Left lung (tissue), 14 donors: Measurements from ENCODE around the gene ZFHX3. TPM values are rescaled to one million over a fixed set of nuclear protein-coding genes. Genes with fewer than 3 reads are reported as not detected.

Source experiments
- ATAC-seq: fragments of 200-7000 bp; cut with Tn5 transposase; one replicate; pipeline ENCODE4 v1.9.1; 2020; ENCODE audit warnings: moderate library complexity
- DNase-seq, 4 donors: peaks; one replicate each; pipeline ENCODE4 v3.0.0-alpha.2; 2013 to 2020
- H3K27ac ChIP-seq, 2 donors: fragments of 200-600 bp; sonication (generic) in 1 of 2; one replicate each; pipeline versions ENCODE4 v1.5.0 to v1.8.0; 2020 to 2021
- H3K27me3 ChIP-seq, 2 donors: fragments of 200-600 bp; sonication (generic) in 1 of 2; one replicate each; pipeline versions ENCODE4 v1.5.0 to v1.8.0; 2020 to 2021
- H3K36me3 ChIP-seq, 2 donors: fragments of 200-600 bp; sonication (generic) in 1 of 2; one replicate each; pipeline versions ENCODE4 v1.5.0 to v1.8.0; 2020 to 2021
- H3K4me1 ChIP-seq, 2 donors: fragments of 200-600 bp; one replicate each; pipeline ENCODE4 v1.8.0; 2021
- H3K4me3 ChIP-seq, 2 donors: fragments of 200-600 bp; sonication (generic) in 1 of 2; one replicate each; pipeline versions ENCODE4 v1.5.0 to v1.8.0; 2020 to 2021; ENCODE audit warnings: mild to moderate bottlenecking in 1 of 2
- H3K9me3 ChIP-seq, 2 donors: fragments of 200-600 bp; sonication (generic) in 1 of 2; one replicate each; pipeline versions ENCODE4 v1.5.0 to v1.8.0; 2020 to 2021
- CTCF ChIP-seq, 2 donors: fragments of 200-600 bp; sonication (generic) in 1 of 2; IDR thresholded peaks; one replicate each; pipeline versions ENCODE4 v1.5.0 to v1.8.0; 2021; ENCODE audit warnings: antibody characterized with exemption in 2 of 2
- intact Hi-C, 2 donors: fragments of 100-400 bp; cut with DNase I; formaldehyde crosslinking; loops; one replicate each; pipeline versions ENCODE4 v1.11.2 to v1.14.2; 2022
- long read RNA-seq, 12 donors: library from polyadenylated mRNA in 2 of 12; unstranded in 2 of 12; transcript quantifications; one replicate each; pipeline ENCODE4 v2.0.0 and lab custom pipeline, GENCODE V29; 2019 to 2026
- polyA plus RNA-seq, 6 donors: library from polyadenylated mRNA; unstranded; fragments of 120-200 nt; gene quantifications; one replicate each; pipeline ENCODE4 v1.2.1, GENCODE V29; 2013; ENCODE audit not compliant: insufficient read length in 6 of 6
- total RNA-seq, 2 donors: library from RNA; stranded (reverse); fragmentation: NEBNext Ultra II Directional; extraction: Animal tissue kit (Norgen Biotek cat#: 25700); gene quantifications; one replicate each; pipeline ENCODE4 v1.2.1, GENCODE V29; 2021
- donor health status: DM: no; HTN: yes; CAD: no.
- donor health status: DM: no; HTN: no; CAD: no.

The ZFHX3 gene
- total RNA-seq (10 to 100 TPM; 21.4 to 25.7 TPM), polyA plus RNA-seq (10 to 100 TPM; 31.3 to 34.7 (median 32.9) TPM)
- long read RNA-seq, donor 1, partial matches to known transcripts, result 37 of 37 reads
- long read RNA-seq, donor 1, other reads (novel, unspliced or antisense), result 0 of 37 reads
- long read RNA-seq, donor 2, partial matches to known transcripts, result 32 of 34 reads
- long read RNA-seq, donor 2, other reads (novel, unspliced or antisense), result 0 of 34 reads
- long read RNA-seq, donor 3, result 0 reads
- long read RNA-seq, donor 4, partial matches to known transcripts, result 0 of 1 reads
- long read RNA-seq, donor 4, other reads (novel, unspliced or antisense), result 1 of 1 reads
- long read RNA-seq, donor 5, partial matches to known transcripts, result 6 of 6 reads
- long read RNA-seq, donor 5, other reads (novel, unspliced or antisense), result 0 of 6 reads
- long read RNA-seq, donor 6, partial matches to known transcripts, result 6 of 7 reads
- long read RNA-seq, donor 6, other reads (novel, unspliced or antisense), result 0 of 7 reads
- long read RNA-seq, donor 7, result 0 reads
- long read RNA-seq, donor 8, partial matches to known transcripts, result 21 of 21 reads
- long read RNA-seq, donor 8, other reads (novel, unspliced or antisense), result 0 of 21 reads
- long read RNA-seq, donor 9, result 0 reads
- long read RNA-seq, donor 10, partial matches to known transcripts, result 3 of 3 reads
- long read RNA-seq, donor 10, other reads (novel, unspliced or antisense), result 0 of 3 reads
- long read RNA-seq, donor 11, result 0 reads
- long read RNA-seq, donor 12, partial matches to known transcripts, result 10 of 11 reads
- long read RNA-seq, donor 12, other reads (novel, unspliced or antisense), result 0 of 11 reads

- ATAC-seq (peak; percentile 78), DNase-seq (peak in 3 of 4 donors; percentile 75 to 85 (median 80))
- intact Hi-C loops, result no loop called here
- TF ChIP-seq CTCF (IDR thresholded peaks at IDR 0.05), result no peak
- Histone ChIP-seq H3K27me3 (peaks cover 0 to 33% of the 10 kb centered on the region in 2 donors), H3K4me1 (peaks cover 20 to 48% of the 10 kb centered on the region in 2 donors), H3K36me3 (no peaks in the 10 kb centered on the region), H3K27ac (peak within 1 kb of the TSS; percentile 84 to 86), H3K9me3 (no peaks in the 10 kb centered on the region), H3K4me3 (peak within 1 kb of the TSS; percentile 59 to 61)
Measured at GRCh38 chr16:73047536-73048291, at the start of gene ZFHX3. Gene ZFHX3 (minus strand): TSS chr16:73048128. CDS start chr16:72960145, 87,983 bp downstream.

GRCh38 chr16:73096510-73096909 lies 48.6 kb upstream of the ZFHX3 start:
- Histone ChIP-seq H3K4me3 (no peak overlapping the region), H3K27me3 (no peaks in the 10 kb centered on the region), H3K27ac (no peak overlapping the region), H3K9me3 (no peaks in the 10 kb centered on the region), H3K36me3 (no peaks in the 10 kb centered on the region), H3K4me1 (no peaks in the 10 kb centered on the region)
- intact Hi-C loops, result no loop called here
- ATAC-seq, result no peak
- no peak for TF ChIP-seq CTCF (IDR thresholded peaks at IDR 0.05)
- no peak for DNase-seq

GRCh38 chr16:73095885-73096421 lies 48.0 kb upstream of the ZFHX3 start:
- DNase-seq (peak in 1 of 4 donors; percentile 37), ATAC-seq (no peak)
- Histone ChIP-seq H3K36me3 (no peaks in the 10 kb centered on the region), H3K9me3 (no peaks in the 10 kb centered on the region), H3K4me1 (no peaks in the 10 kb centered on the region), H3K27ac (no peak overlapping the region), H3K4me3 (no peak overlapping the region), H3K27me3 (no peaks in the 10 kb centered on the region)
- TF ChIP-seq CTCF (IDR thresholded peaks at IDR 0.05), result no peak
- intact Hi-C loops, result no loop called here

- Histone ChIP-seq H3K4me3 (no peak overlapping the region), H3K27ac (no peak overlapping the region), H3K27me3 (no peaks in the 10 kb centered on the region), H3K36me3 (no peaks in the 10 kb centered on the region), H3K4me1 (no peaks in the 10 kb centered on the region), H3K9me3 (no peaks in the 10 kb centered on the region)
- no peak for ATAC-seq
- DNase-seq, result no peak
- no peak for TF ChIP-seq CTCF (IDR thresholded peaks at IDR 0.05)
- intact Hi-C loops, result no loop called here
Measured at GRCh38 chr16:73095142-73095820, 47.4 kb upstream of the ZFHX3 start.
